ENCODE results near the gene MRPL44. TPM values are rescaled to one million over a fixed set of nuclear protein-coding genes. Genes with fewer than 3 reads are reported as not detected.

Gene MRPL44
- total RNA-seq, 1 donor = 33.6 TPM

- H3K4me3 ChIP-seq (ENCODE audit: low read depth, low read length) = no peak overlapping the region
- TF ChIP-seq CTCF (IDR thresholded peaks at IDR 0.05; ENCODE audit: insufficient read depth, low read length) = no peak
- DNase-seq (ENCODE audit: low read depth) = no peak
These were observed 28.9 kb upstream of the MRPL44 start for GRCh38 chr2:223928113-223929006.

GRCh38 chr2:223929571-223930102 lies 27.6 kb upstream of the MRPL44 start:
- no peak for DNase-seq (ENCODE audit: low read depth)
- TF ChIP-seq CTCF (IDR thresholded peaks at IDR 0.05; ENCODE audit: insufficient read depth, low read length) = no peak
- H3K4me3 ChIP-seq (ENCODE audit: low read depth, low read length) = no peak overlapping the region

- DNase-seq (ENCODE audit: low read depth) = no peak
- no peak overlapping the region for H3K4me3 ChIP-seq (ENCODE audit: low read depth, low read length)
- TF ChIP-seq CTCF (IDR thresholded peaks at IDR 0.05; ENCODE audit: insufficient read depth, low read length) = no peak
These were observed 26.9 kb upstream of the MRPL44 start for GRCh38 chr2:223930103-223930976.

- TF ChIP-seq CTCF (IDR thresholded peaks at IDR 0.05; ENCODE audit: insufficient read depth, low read length) = no peak
- DNase-seq (ENCODE audit: low read depth) = no peak
- H3K4me3 ChIP-seq (ENCODE audit: low read depth, low read length) = no peak overlapping the region
These were observed 24.2 kb upstream of the MRPL44 start for GRCh38 chr2:223932816-223933800.

- no peak for TF ChIP-seq CTCF (IDR thresholded peaks at IDR 0.05; ENCODE audit: insufficient read depth, low read length)
- DNase-seq (ENCODE audit: low read depth) = no peak
These were observed 22.4 kb upstream of the MRPL44 start for GRCh38 chr2:223934870-223935269.

More at GRCh38 chr2:223934870-223935269, 22.4 kb upstream of the MRPL44 start:
- H3K4me3 ChIP-seq (ENCODE audit: low read depth, low read length) = no peak overlapping the region

Measured in fibroblast of the aortic adventitia (primary cell).